ENCODE results near the gene LILRB3. TPM values are rescaled to one million over a fixed set of nuclear protein-coding genes. Genes with fewer than 3 reads are reported as not detected.
"Not testable (repeated sequence)": the region's sequence is repeated elsewhere in the genome, so short reads cannot be mapped to it uniquely, and the experiment has no call there.

Gene LILRB3
- total and polyA plus RNA-seq, 7 experiments from 2014 or later, result 0.40 to 76.4 (median 2.1) TPM; not detected in 1

DNA sequence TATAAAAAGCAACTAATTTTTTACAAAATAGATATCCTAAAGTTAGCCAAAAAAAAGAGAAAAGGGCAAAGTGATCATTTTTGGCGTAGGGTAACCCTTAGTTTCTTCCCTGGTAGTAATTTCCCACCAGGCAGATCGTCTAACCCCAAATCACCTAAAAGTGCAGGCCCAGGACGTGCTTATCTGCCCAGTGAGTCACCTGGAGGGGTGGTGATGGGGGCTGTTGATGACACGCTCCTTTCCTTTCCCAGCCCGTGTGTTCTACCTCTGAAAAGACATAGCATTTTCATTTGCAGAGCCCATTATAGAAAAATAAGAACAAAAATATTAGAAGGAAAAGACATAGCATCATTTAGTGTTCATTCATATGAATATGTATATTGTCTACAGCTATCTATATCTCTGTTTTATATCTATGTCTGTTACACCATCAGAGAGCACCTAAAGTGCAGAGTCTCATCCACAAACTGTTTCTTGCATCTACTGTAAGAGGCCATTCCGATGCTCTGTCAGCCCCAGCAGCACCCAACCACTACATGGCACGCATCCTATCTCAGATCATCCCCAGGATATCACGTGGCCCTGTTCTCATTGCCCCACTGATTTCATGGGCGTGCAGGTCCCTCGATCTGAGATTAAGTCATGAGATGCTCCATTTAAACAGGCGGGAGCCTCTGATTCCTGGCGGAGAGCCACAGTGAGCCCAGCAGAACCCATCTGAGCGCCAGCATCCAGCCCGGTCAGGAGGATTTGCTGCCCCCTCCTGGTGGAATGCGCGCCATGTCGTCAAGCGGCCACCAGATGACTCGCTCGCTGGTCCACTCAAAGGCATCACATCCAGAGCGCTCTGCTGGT lies 8.5 kb upstream of the LILRB3 start:
- Histone ChIP-seq H3K4me1 (ENCODE audit: control insufficient read depth in 2 of 2, insufficient read depth in 2 of 2, low read length in 2 of 2) (peaks cover 0 to 3% of the 10 kb centered on the region in 2 donors), H3K27me3 (ENCODE audit: control insufficient read depth in 2 of 2, insufficient read depth in 2 of 2, low read length in 2 of 2) (no peaks in the 10 kb centered on the region), H3K36me3 (ENCODE audit: control insufficient read depth in 2 of 3, insufficient read depth in 3 of 3, low read length in 3 of 3) (no peaks in the 10 kb centered on the region), H3K27ac (ENCODE audit: low read depth, low read length) (no peak overlapping the region), H3K4me3 (ENCODE audit: low read length) (no peak overlapping the region), H3K9me3 (ENCODE audit: control insufficient read depth in 2 of 3, low read length in 3 of 3) (no peaks in the 10 kb centered on the region)
- Mint-ChIP-seq H3K27me3 (peaks cover 0 to 52% (median 35%) of the 10 kb centered on the region in 5 donors), H3K4me1 (peaks cover 0 to 14% (median 5%) of the 10 kb centered on the region in 7 donors), H3K4me3 (no peak overlapping the region), H3K9me3 (no peaks in the 10 kb centered on the region), H3K36me3 (peaks cover 0 to 2% (median 0%) of the 10 kb centered on the region in 5 donors), H3K27ac (peak overlapping the region in 1 of 9 donors; percentile 26)
- POLR2A ChIA-PET, result no interaction called here
- DNase-seq (peak; percentile 48 to 89 (median 70)), ATAC-seq (peak; percentile 85)
- CTCF ChIA-PET, result interaction anchor here (0.5 to 2.4 kb wide), 5 partner anchors 24 to 160 kb away, joined by 3 to 12 read pairs (median 4); partner anchors contain the start of gene TMC4
- intact Hi-C loops (cut with micrococcal nuclease), result loop anchor here (1.0 to 5.0 kb wide), 5 partner anchors 23 to 324 kb away; partner anchors contain the start of genes CACNG7 (in 1 of the 2) and MBOAT7 (in 1 of the 2)

DNA sequence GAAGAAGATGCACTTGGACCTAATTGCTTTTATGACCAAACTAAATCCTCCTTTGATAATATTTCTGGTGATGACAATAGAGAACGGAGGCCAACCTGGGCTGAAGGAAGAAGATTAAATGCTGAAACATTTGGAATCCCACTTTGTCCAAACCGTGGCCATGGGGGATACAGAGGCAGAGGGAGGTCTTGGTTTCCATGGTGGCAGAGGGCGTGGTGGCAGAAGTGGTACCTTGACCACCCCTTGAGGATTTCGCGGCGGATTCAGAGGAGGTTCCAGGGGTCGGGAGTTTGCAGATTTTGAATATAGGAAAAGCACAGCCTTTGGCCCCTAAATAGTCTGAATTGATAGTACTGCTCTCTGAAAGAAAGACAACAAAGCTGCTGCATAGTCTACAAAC lies 7.2 kb upstream of the LILRB3 start:
- Histone ChIP-seq H3K27ac (ENCODE audit: low read depth, low read length) (no peak overlapping the region), H3K4me1 (ENCODE audit: control insufficient read depth in 2 of 2, insufficient read depth in 2 of 2, low read length in 2 of 2) (peaks cover 0 to 3% of the 10 kb centered on the region in 2 donors), H3K27me3 (ENCODE audit: control insufficient read depth in 2 of 2, insufficient read depth in 2 of 2, low read length in 2 of 2) (no peaks in the 10 kb centered on the region), H3K4me3 (ENCODE audit: low read length) (no peak overlapping the region), H3K9me3 (ENCODE audit: control insufficient read depth in 2 of 3, low read length in 3 of 3) (no peaks in the 10 kb centered on the region), H3K36me3 (ENCODE audit: control insufficient read depth in 2 of 3, insufficient read depth in 3 of 3, low read length in 3 of 3) (no peaks in the 10 kb centered on the region)
- Mint-ChIP-seq H3K4me1 (peaks cover 0 to 14% (median 5%) of the 10 kb centered on the region in 7 donors), H3K36me3 (peaks cover 0 to 2% (median 0%) of the 10 kb centered on the region in 5 donors), H3K9me3 (no peaks in the 10 kb centered on the region), H3K27ac (no peak overlapping the region), H3K4me3 (no peak overlapping the region), H3K27me3 (peaks cover 0 to 43% (median 35%) of the 10 kb centered on the region in 5 donors)
- POLR2A ChIA-PET, result no interaction called here
- intact Hi-C loops (cut with micrococcal nuclease), result loop anchor here in 1 of 2 donors (2.0 to 5.0 kb wide), 2 partner anchors 21 to 323 kb away; partner anchors contain the start of gene CACNG7
- CTCF ChIA-PET, result no interaction called here
- DNase-seq (no peak), ATAC-seq (no peak)

DNA sequence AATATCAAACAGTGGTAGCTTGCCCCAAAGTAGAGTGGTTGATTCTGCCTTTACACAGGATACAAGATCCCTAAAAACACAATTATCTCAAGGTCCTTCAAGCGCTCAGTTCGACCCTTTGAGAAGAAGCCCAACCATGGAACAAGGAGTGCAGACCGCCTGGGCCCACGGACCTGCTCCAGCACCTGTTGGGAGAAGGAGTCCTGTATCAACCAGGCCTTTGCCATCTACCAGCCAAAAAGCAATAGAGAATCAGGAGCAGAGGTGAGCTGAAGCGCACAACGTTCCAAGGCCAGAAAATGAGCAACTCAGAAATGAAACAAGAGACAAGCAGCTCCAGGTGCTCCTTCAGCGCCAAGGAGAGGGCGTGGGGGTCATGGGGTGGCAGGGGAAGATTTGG lies 6.3 kb upstream of the LILRB3 start:
- ChIA-PET POLR2A (interaction anchor here (0.9 kb wide), 1 partner anchor 71 kb away, joined by 3 read pairs; no protein-coding TSS in a partner anchor), CTCF (no interaction called here)
- Mint-ChIP-seq H3K9me3 (no peaks in the 10 kb centered on the region), H3K27ac (no peak overlapping the region), H3K4me1 (peaks cover 0 to 5% (median 5%) of the 10 kb centered on the region in 7 donors), H3K4me3 (no peak overlapping the region), H3K27me3 (peaks cover 0 to 36% (median 29%) of the 10 kb centered on the region in 5 donors), H3K36me3 (peaks cover 0 to 2% (median 0%) of the 10 kb centered on the region in 5 donors)
- no peaks in the 10 kb centered on the region for H3K27me3 ChIP-seq (ENCODE audit: control insufficient read depth in 2 of 2, insufficient read depth in 2 of 2, low read length in 2 of 2)
- H3K4me1 ChIP-seq (ENCODE audit: control insufficient read depth in 2 of 2, insufficient read depth in 2 of 2, low read length in 2 of 2), result peaks cover 0 to 3% of the 10 kb centered on the region in 2 donors
- no peaks in the 10 kb centered on the region for H3K9me3 ChIP-seq (ENCODE audit: control insufficient read depth in 2 of 3, low read length in 3 of 3)
- no peak overlapping the region for H3K27ac ChIP-seq (ENCODE audit: low read depth, low read length)
- no peak overlapping the region for H3K4me3 ChIP-seq (ENCODE audit: low read length)
- no peak for ATAC-seq
- no peaks in the 10 kb centered on the region for H3K36me3 ChIP-seq (ENCODE audit: control insufficient read depth in 2 of 3, insufficient read depth in 3 of 3, low read length in 3 of 3)
- DNase-seq, result no peak
- intact Hi-C loops (cut with micrococcal nuclease), result no loop called here

DNA sequence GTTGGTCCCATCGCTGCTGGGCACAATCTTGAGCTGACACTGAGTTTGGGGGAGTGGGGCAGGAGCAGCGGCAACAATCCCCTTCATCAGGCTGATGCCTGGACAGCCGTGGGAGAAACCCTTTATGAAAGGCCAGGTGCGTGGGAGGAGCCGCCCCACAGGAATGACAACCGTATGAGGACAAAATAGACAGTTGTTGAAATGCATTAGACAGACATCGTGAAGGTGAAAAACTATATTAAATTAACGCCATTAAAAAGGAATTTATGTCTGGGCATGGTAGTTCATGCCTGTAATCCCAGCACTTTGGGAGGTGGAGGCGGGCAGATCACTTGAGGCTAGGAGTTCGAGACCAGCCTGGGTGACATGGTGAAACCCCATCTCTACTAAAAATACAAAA lies 1.8 kb upstream of the LILRB3 start:
- H3K36me3 Mint-ChIP-seq; H3K4me3 Mint-ChIP-seq; intact Hi-C loops (cut with micrococcal nuclease); DNase-seq; H3K9me3 ChIP-seq (ENCODE audit: control insufficient read depth in 2 of 3, low read length in 3 of 3); H3K4me1 Mint-ChIP-seq; H3K4me3 ChIP-seq (ENCODE audit: low read length); H3K27ac Mint-ChIP-seq; CTCF ChIA-PET; ATAC-seq; H3K9me3 Mint-ChIP-seq; POLR2A ChIA-PET; H3K27me3 ChIP-seq (ENCODE audit: control insufficient read depth in 2 of 2, insufficient read depth in 2 of 2, low read length in 2 of 2); H3K27ac ChIP-seq (ENCODE audit: low read depth, low read length); H3K36me3 ChIP-seq (ENCODE audit: control insufficient read depth in 2 of 3, insufficient read depth in 3 of 3, low read length in 3 of 3); H3K4me1 ChIP-seq (ENCODE audit: control insufficient read depth in 2 of 2, insufficient read depth in 2 of 2, low read length in 2 of 2): not testable (repeated sequence)
- H3K27me3 Mint-ChIP-seq, result peaks cover 0 to 19% (median 9%) of the 10 kb centered on the region in 5 donors

DNA sequence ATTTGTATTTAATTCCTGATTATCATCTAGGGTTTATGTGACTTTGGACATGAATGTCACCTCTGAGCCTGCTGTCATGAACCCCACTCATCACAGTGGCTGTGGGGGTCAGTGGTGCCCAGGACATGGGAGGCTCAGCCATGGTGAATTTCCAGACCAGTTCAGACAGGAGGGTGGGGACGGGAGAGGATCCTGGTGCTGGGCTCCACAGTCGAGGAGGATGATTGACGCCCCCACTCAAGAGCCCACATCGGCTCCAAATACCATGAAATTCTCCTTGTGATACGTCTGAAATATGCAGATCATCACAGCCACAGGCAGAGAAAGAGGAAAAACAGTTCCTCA lies 1.1 kb upstream of the LILRB3 start:
- H3K27ac Mint-ChIP-seq; H3K27ac ChIP-seq (ENCODE audit: low read depth, low read length); H3K4me3 Mint-ChIP-seq; CTCF ChIA-PET; ATAC-seq; H3K4me1 Mint-ChIP-seq; H3K36me3 Mint-ChIP-seq; H3K9me3 Mint-ChIP-seq; H3K4me3 ChIP-seq (ENCODE audit: low read length); H3K4me1 ChIP-seq (ENCODE audit: control insufficient read depth in 2 of 2, insufficient read depth in 2 of 2, low read length in 2 of 2); H3K36me3 ChIP-seq (ENCODE audit: control insufficient read depth in 2 of 3, insufficient read depth in 3 of 3, low read length in 3 of 3); POLR2A ChIA-PET; H3K27me3 ChIP-seq (ENCODE audit: control insufficient read depth in 2 of 2, insufficient read depth in 2 of 2, low read length in 2 of 2); DNase-seq; H3K9me3 ChIP-seq (ENCODE audit: control insufficient read depth in 2 of 3, low read length in 3 of 3): not testable (repeated sequence)
- intact Hi-C loops (cut with micrococcal nuclease), result loop anchor here in 1 of 2 donors (2.0 kb wide), 1 partner anchor 21 kb away; no protein-coding TSS in a partner anchor
- peaks cover 0 to 16% (median 5%) of the 10 kb centered on the region in 5 donors for H3K27me3 Mint-ChIP-seq

DNA sequence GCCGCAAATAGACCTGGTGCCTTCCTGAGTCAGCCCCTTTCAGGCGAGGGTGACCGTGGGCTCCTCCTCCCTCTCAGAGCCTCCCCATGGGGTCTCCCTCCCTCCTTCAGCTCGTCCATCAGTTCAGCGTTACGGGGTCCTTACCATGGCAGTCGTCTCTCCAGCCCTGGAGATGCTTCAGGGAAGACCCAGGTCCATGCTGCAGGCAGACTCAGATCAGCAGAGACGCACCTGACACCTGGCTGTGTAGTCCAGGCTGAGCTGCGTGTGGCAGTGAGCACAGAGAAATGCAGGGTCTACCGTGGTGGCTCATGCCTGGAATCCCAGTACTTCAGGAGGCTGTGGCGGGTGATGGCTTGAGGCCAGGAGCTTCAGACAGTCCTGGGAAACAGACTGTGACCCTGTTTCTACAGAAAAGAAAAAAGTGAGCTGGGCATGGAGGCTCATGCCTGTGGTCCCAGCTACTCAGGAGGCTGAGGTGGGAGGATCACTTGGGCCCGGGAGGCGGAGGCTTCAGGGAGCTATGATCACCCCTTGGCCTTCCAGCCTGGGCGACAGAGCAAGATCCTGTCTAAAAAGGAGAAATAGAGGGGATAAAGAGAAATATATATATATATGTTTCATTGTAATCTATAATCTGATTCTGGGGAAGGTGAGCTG lies 600 bp upstream of the LILRB3 start:
- H3K4me1 ChIP-seq (ENCODE audit: control insufficient read depth in 2 of 2, insufficient read depth in 2 of 2, low read length in 2 of 2); CTCF ChIA-PET; H3K27ac ChIP-seq (ENCODE audit: low read depth, low read length); POLR2A ChIA-PET; H3K9me3 ChIP-seq (ENCODE audit: control insufficient read depth in 2 of 3, low read length in 3 of 3); H3K27me3 ChIP-seq (ENCODE audit: control insufficient read depth in 2 of 2, insufficient read depth in 2 of 2, low read length in 2 of 2); H3K36me3 ChIP-seq (ENCODE audit: control insufficient read depth in 2 of 3, insufficient read depth in 3 of 3, low read length in 3 of 3); DNase-seq; H3K4me1 Mint-ChIP-seq; H3K36me3 Mint-ChIP-seq; H3K4me3 ChIP-seq (ENCODE audit: low read length); ATAC-seq; H3K9me3 Mint-ChIP-seq: not testable (repeated sequence)
- peaks cover 0 to 16% (median 3%) of the 10 kb centered on the region in 5 donors for H3K27me3 Mint-ChIP-seq
- H3K4me3 Mint-ChIP-seq, result peak overlapping the region in 1 of 10 donors; percentile 63
- H3K27ac Mint-ChIP-seq, result peak overlapping the region in 1 of 9 donors; percentile 48
- intact Hi-C loops (cut with micrococcal nuclease), result loop anchor here in 1 of 2 donors (2.0 kb wide), 1 partner anchor 21 kb away; no protein-coding TSS in a partner anchor
